Activated CD4-positive, alpha-beta T cell treated with anti-CD3 and anti-CD28 coated beads, Interleukin-2, amount 50 U/mL, for 24 hours (primary cell): ENCODE data around the gene HECTD4.

Experiments used
- DNase-seq, 2 donors: peaks; one replicate each; pipeline ENCODE4 v3.0.0-alpha.2; 2020; ENCODE audit warnings: low read depth in 1 of 2, low spot score in 1 of 2

Gene HECTD4

GRCh38 chr12:112184056-112184887 is 198.0 kb downstream of the HECTD4 start:
- no peak for DNase-seq

GRCh38 chr12:112183141-112184021 is 198.8 kb downstream of the HECTD4 start:
- no peak for DNase-seq

DNA sequence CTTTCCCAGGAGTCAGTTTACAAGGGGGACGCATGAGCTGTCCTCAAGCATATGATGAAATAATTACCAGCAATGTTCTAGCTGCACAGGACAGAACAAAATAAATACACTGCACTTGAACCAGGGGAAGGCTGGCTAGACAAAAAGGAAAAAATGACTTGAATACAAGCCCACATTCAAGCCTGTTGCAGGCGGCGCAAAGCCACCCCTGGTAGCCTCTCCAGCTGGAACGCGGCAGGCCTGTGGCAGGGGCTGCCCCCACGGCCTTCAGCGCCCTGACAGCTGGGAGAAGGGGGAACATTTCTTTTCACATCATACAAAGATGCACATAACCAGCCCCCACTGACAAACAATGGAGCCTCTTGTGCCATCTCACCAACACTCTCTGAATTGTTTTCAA is 199.7 kb downstream of the HECTD4 start:
- DNase-seq: no peak

DNA sequence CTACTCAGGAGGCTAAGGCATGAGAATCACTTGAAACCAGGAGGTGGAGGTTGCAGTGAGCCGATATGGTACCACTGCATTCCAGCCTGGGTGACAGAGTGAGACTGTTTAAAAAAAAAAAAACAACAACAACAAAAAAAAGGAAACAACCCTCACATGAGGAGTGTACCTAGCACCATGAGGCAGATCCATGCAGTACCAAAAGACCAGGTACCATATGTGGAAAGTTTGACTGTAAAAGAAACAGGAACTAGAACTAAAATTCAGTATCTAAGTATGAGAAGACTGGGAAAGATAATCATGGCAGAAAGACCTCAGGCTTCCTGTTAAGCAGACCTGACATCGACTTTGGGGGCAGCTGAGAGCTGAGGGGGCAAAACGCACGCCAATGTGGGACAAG is 201.8 kb downstream of the HECTD4 start:
- DNase-seq: no peak

- DNase-seq: no peak
Observed at GRCh38 chr12:112179916-112180315, 202.3 kb downstream of the HECTD4 start.

DNA sequence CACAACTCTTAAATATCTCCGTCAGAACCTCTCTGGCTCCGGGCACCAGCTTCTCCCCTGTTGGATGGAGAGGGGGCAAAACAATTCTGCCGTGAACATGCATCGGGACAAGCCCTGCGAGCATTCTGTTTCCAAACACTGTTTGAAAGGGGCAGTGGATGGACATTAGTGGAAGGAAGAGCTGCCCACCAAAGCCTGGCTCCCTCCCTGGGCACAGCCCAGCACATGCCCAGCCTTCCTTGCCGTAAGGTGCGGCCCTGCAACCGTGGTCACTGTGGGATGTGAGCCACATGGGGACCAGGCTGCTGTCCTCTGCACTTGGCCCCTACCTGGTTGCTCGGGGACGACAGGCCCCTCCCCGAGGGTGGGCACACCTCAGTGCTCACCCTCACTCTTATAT is 202.9 kb downstream of the HECTD4 start:
- DNase-seq: no peak

DNA sequence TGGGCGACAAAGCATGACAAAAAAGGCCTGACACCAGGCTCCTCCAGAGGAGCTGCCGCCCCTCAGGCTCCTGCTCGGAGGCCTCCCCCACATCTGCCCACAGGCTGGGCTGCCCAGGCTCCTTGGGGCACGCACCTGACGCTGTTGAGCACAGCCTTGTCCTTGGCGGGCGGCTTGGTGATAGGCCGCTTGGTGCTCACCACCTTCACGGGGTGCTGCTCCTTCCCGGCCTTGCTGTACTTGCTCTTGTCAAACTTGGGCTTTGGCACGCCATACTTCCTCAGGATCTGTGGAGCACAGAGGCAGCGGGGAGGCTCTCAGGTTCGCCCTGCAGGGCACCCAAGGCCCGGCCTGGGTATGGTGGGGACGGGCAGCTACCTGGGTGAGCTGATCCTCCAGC is 203.4 kb downstream of the HECTD4 start:
- no peak for DNase-seq

GRCh38 chr12:112176321-112177010 is 205.8 kb downstream of the HECTD4 start:
- no peak for DNase-seq

- DNase-seq: no peak
Observed at GRCh38 chr12:112175361-112176155, 206.7 kb downstream of the HECTD4 start.

DNA sequence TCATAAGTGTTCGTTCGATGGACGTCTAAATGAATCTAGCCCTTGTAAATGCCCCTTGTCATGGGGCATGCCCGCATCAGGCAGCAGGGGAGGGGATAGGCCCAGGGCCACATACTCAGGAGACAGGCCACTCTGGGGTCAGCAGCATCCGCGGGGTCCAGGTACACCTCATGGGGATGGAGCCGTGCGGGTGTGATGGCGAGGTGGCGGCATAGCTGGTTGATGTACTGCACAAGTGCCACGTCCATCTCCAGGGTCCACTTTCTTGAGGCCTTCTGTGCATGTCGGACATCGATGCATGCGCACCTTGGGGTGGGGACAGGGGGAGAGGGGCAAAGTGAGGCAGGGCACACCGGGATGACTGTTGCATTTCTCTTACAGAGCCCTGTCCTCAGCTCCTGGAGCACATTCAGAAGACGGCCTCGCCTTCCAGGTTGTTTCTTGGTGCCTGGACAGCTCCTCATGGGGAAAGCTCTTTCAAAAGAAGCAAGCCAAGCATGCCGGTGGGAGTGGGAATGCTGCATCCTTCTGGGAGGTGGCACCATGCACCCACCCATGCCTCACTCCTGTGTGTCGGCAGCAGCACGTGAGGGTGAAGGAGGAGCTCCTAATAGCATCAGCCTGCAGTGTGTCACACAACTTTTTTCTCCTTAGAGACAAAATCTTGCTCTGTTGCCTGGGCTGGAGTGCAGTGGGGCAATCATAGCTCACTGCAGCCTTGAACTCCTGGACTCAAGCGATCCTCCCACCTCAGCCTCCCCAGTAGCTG is 209.5 kb downstream of the HECTD4 start:
- DNase-seq: no peak

DNA sequence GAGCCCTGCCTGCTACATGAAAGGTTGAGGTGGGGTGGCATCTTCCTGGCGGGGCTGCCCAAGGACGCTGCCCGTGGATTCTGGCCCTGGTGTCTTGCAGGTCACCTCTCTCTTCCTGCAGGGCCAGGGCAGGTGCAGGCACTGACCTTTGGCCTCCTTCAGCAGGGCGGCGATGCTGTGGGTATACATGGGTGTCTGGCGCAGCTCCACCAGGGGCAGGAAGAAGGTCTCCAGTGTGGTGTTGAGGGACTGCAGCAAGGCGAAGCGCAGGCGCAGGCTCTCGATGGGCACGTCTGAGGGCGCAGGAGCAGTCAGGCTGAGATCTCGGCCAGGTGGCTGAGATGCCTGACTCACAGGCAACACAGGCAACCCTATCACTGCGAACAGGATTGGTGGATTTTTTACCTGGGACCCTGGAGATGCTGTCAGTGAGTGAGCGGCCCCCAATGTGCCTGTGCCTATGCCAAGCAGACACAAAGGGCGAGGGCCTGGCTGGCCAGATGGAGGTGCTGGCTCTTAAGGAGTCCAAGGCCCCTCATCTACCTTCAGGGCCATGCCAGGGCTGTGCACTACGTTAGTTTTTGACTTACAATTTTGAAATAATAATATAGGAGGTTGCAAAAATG is 211.1 kb downstream of the HECTD4 start:
- DNase-seq: no peak

GRCh38 chr12:112170376-112170775 is 211.9 kb downstream of the HECTD4 start:
- no peak for DNase-seq

GRCh38 chr12:112169966-112170365 is 212.3 kb downstream of the HECTD4 start:
- no peak for DNase-seq

DNA sequence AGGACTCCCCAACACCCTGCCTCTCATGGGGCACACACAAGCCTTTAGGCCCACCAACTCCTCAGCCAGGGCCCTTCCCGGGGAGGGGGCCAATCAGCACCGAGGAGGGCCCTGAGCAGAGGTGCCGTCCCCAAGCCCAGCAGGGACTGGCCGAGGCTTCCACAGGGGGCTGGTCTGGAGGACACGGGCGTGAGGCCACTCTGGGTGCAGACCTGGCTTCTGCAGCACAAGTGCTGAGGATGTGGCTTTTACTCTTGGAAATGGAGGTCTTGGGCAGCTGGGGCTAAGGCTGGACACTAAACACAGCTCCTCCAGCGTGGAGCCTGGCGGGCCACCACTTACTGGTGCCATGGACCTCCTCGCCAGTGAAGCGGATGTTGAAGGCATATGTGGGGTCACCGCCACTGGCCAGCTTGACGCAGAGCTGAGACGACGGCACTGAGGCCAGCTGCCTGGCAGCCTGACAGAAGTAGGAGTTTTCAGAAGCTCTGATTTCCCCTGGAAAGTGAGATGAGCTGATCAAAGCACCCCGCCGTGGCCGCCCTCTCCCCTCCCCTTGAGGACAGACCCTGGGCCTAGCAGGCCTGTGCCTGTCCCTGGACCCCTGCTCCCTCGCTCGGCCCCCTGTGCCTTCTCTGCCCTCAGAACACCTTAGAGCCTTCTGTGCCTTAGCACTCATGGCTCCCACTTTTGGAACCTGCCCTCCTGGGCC is 212.9 kb downstream of the HECTD4 start:
- DNase-seq: no peak

DNA sequence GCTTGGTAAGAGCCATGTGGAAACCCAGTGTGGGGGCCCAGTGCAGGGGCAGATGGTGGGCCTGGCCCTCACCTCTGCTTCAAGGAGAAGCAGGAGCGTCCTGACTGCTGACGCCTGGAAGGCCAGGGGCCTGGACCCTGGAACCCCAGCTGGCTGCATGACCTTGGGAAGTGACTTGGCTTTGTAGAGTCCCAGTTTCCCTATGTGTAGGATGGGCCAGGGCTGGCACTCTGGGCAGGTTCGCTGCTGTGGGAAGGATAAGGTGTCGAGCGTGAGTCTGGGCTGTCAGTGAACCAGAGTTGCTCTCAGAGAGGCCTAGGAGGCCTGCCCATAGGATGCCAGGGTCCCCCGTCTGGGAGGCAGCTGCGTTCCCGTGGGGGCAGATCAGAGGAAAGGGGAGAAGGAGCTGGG is 213.7 kb downstream of the HECTD4 start:
- no peak for DNase-seq

- DNase-seq: no peak
Observed at GRCh38 chr12:112167718-112168525, 214.3 kb downstream of the HECTD4 start.

- no peak for DNase-seq
Observed at GRCh38 chr12:112167031-112167461, 215.2 kb downstream of the HECTD4 start.
